ENCODE measurements around the gene C11orf86. TPM values are rescaled to one million over a fixed set of nuclear protein-coding genes. Genes with fewer than 3 reads are reported as not detected.
A peak's percentile ranks its signal among the peaks of the same experiment; 100 is the strongest.
"Not testable (repeated sequence)": the region's sequence is repeated elsewhere in the genome, so short reads cannot be mapped to it uniquely, and the experiment has no call there.

C11orf86 gene, protein sequence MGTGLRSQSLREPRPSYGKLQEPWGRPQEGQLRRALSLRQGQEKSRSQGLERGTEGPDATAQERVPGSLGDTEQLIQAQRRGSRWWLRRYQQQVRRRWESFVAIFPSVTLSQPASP
- 0.64 TPM for total RNA-seq
- long read RNA-seq = 0 reads

DNA sequence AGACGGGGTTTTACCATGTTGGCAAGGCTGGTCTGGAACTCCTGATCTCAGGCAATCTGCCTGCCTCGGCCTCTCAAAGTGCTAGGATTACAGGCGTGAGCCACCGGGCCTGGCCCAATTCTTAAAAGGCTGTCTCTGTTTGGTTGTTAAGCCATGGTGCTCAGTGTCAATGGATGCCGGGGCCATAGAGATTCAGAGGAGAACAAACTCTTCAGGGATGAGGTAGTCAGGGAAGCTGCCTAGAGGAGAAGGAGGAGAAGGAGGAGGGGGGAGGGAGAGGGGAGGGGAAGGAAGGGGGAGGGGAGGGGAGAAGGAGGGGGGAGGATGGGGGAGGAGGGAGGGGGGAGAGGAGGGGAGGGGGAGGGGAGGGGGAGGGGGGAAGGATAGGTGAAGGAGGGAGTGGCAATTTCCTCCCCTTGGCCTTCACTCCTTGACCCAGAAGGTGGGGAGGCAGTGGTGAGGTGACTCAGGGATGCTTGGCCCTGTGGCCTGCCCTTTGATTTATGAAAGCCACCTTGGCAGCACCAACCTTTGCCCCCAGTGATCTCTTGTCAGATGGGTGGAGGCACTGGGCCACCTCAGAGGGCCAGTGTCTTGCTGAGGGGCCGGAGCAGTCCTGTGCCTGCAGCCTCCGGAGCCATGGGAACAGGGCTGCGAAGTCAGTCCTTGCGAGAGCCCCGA, at the start of gene C11orf86:
Gene C11orf86, plus strand, starts transcription at position 581 of the 681 bp plus-strand sequence. Its CDS starts 59 bp downstream, at position 640.
- DNase-seq (ENCODE audit: low spot score) = no peak

DNA sequence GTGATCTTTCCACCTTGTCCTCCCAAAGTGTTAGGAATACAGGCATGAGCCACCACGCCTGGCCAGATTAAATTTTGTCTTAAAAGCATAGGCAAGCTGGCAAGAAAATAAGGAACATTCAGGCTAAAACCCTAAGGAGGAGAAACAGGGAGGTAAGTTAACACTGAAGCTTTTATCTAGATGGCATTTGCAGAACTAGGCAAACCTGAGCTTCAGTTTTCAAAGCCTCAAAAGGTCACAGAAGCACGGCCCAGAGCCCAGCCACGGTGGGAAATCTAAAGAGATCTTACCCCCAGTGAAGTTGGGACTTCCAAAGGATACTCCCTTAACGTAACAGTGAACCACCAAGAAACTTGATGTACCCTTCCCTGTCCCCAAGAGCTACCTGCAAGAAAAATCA, 45.4 kb upstream of the C11orf86 start:
- no peak for DNase-seq (ENCODE audit: low spot score)

DNA sequence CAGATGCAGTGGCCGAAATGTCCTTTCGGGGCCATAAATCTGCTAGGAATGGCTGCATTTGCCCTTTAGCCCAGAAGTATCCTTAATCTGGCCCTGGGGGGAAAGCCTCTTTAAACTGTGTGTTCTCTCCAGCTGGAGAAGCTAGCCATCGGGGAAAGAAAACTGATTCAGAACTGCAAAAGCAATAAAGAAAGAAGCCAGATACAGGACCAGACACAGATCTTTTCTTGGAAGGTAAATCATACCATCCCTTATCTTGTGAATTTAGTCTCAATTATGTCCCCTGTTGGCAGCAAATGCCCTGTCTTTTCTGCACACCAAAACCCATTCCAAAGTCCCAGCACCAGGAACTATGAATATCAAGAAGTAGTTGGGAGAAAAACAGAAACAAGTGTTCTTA, 42.6 kb upstream of the C11orf86 start:
- no peak for DNase-seq (ENCODE audit: low spot score)

DNA sequence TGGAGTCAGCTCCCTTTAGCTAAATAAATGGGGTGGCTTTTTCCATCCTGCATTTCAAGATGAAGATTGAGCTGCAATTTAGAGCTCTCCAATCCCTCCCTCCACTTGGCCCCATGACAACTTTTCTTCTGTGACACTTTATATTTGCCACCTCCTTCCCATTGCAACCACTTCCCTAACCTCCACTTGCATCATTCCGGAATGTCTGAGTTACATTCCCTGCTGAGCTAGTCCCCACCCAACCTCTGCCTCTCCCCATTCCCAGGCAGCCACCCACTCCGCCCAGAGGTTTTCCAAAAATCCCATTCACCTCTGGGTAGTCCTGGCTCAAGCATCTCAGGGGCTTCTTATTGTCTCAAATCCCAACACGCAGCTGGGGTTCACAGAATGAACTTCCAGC, 41.6 kb upstream of the C11orf86 start:
- no peak for DNase-seq (ENCODE audit: low spot score)

DNA sequence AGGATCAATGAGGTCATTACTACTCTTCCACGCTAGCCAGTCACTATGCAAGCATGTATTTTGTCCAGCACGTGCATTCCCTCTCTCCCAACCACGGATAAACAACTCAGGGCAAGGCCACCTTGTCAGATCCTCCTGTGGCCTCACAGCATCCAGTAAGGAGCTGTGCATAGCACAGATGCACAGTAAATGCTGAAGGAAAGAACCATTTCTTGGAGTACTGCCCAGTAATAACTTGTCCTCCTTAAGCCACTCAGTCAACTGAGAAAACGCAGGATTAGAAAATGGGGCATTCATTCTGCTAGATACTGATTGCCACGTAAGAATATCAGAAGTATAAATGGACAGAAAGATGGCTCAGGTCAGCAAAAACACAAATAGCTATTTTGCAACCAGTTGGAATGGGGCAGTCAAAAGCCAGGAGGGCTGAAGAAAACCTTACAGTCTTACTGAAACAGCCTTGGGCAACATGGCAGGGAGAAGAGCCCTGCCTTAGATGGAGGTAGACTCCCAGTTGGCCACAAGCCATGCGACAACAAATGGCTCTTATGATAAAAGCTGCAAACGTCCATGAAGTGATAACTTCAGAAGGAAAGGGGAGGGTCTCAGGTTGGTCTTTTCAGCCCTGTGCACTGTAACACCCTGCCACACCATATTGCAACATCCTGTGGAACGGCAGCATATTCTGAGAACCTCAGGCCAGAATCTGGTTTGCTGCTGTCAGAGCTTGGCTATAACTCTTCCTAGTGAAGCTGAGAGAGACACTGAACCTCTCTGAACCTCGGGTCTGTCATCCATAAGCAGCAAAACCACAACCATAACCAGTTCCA, 39.9 kb upstream of the C11orf86 start:
- no peak for DNase-seq (ENCODE audit: low spot score)

DNA sequence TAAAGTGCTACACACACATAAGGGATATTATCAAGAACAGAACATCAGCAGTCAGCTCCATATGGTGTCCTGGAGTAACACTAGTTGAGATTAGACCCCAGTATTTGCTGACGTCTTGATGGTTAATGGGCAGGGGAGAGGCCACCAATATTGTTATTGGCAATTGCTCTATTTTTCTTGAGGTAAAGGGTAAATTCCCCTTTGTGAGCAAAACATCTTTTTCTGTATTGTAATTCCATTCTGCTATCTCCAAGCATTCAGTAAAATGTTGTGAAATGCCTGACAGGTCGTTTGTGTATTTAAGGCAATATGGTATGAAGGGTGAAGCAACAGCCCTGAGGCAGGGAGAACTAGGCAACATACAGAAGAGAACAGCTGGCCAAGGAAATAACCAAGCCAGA, 38.8 kb upstream of the C11orf86 start:
- DNase-seq (ENCODE audit: low spot score) = no peak

DNA sequence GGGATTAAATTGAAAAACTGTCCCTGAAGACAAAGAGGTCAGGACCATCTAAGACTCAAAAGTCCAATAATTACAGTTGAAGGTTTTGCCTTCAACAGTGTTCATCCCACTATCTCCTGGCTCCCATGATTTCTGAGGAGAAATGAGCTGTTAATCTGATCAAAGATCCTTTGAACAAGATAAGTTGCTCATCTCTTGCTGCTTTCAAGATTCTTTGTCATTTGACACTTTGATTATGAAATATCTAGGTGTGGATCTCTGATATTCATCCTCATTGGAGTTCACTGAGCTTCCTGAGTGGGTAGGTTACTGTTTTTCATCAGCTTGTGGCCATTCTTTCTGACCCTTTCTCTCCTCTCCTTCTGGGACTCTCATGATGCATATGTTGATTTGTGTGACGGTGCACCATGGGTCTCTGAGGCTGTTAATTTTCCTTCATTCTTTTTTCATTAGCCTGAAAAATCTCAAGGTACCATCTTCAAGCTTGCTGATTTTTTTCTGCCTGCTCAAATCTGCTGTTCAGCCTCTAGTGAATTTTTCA, 37.8 kb upstream of the C11orf86 start:
- DNase-seq (ENCODE audit: low spot score) = no peak

DNA sequence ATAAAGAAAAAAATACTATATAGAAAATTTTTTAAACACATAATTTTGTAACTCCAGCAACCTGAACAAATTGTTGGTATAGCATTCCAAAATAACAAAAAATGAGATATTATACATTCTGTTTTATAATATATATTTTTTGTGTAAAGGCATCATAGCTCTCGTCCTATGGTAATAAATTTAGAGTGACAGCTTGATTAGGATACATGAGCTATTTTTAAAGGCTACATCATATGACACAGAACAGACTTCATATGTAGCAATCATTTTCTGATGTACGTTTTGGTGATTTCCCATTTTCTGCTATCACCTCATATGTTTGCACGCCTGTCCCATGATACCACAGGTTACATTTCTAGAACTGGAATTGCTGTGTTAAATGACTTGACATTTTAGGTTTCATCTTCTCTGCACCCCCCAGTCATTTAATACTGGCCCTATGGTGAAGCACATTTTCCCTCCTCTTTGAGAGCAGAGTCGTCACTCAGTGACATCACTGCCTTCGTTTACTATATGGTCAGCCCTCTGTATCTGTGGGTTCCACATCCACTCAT, 36.4 kb upstream of the C11orf86 start:
- no peak for DNase-seq (ENCODE audit: low spot score)

DNA sequence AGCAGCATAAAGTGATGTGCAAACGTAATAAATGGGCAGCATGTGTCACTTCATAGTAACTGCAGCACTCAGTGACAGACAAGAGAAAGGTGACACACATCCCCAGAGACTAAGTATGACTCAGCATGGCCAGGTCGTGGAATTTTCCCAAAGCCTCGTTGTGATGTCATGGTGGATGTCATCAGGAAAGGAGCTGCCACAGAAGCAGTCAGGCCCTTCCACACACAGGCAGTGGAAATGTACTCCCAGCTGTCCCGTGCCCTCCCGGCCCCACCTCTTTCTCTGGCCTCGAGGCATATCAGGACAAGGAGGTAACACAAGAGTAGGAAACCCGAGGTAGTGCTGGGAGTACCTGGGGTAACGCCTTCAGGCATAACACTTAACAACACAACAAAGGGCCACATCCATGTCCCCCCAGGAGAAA, 25.0 kb upstream of the C11orf86 start:
- no peak for DNase-seq (ENCODE audit: low spot score)

DNA sequence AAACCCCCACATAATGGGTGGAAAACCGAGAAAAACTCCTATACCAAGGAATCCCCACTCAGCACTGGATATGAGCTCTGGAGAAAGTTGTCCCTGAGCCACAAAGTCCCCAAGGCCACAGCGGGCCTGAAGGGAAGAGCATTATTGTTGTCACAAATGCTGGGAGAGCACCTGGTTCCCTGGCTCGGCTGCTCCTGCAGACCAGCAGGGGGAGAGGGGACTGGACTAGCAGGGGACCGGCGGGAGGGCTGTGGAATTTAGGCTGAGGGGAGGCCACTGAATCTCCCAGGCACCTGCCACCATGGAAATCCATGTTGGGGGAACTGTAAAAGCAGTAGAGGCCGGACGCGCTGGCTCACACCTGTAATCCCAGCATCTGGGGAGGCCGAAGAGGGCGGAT, 24.0 kb upstream of the C11orf86 start:
- DNase-seq (ENCODE audit: low spot score) = no peak

DNA sequence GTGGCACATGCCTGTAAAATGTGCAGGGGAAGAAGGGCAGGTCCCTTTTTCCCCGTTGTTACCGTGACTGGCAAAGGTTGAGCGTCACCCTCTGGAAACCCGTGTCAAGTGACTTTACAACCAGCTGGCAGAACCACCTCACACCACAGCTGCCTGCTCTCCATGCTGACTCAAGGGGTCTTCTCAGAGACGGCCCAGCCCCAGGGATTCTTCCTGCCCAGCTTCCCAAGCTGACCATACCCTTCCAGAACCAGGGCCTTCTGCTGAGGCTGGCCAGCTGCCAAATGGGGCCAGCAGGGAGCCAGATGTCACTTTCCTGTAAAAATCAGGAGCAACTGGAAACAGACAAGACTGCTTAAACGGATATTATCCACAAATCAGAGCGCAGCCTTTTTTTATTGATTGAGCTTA, 23.2 kb upstream of the C11orf86 start:
- no peak for DNase-seq (ENCODE audit: low spot score)

DNA sequence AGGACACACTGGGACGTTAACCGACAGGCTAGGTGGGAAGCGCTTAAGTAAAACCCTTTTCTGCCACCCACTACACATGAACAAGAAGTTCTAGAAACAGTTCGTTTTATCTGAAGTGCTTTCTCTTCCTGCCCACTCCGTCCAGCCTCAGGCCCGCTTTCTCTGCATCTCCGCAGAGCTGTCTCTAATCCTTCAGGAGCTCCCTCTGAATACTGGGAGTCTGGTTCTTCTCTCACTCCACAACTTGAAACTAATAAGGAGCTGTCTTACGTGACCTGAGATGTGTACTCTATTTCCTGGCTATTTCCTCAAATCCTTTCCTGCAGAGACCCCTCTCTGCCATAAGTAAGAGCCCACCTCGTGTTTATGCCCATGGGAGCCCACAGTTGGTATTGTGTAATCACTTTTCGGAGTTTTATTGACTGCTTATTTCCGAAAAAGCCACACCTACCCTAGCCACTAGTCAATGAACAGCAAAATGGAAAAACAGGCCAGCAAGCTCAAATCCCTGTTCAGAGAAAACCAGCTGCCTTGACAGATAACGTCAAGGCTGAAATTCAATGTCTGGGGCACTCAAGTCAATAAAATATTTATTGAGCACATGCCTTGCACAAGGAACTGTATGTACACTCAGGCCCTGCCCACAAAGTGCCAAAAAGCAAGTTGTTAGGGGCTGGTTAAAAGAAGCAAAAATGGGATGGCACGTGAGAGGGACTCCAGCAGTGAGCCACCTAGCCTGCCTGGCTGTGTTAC, 21.8 kb upstream of the C11orf86 start:
- no peak for DNase-seq (ENCODE audit: low spot score)

DNA sequence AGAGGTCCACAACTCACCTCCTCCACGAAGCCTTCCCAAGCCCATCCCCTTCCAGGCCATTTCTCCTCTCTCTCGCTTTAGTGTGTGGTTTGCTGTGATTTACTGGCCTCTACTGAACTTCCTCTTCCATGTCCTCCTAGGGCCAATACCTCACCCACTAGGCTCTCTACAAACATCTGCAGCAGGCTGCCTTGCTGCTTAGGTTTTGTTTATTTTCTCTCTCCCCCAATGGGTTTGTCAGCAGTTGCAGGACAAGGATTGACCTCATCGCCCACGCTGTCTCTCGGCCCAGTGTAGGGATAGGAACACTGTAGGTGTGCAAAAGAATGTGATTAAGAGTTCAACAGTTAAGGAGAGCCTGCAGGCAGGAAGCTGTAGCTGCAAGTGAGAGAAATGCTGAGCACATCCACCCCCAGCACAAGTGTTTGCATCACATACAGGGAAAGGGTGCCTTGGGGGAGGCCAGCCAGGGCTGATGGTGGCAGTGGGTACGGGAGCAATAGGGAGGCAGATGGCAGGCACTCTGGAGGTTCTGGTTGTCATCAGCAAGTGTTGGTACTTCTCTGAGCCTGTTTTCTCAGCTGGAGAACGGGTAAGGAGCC, 18.3 kb upstream of the C11orf86 start:
- no peak for DNase-seq (ENCODE audit: low spot score)

DNA sequence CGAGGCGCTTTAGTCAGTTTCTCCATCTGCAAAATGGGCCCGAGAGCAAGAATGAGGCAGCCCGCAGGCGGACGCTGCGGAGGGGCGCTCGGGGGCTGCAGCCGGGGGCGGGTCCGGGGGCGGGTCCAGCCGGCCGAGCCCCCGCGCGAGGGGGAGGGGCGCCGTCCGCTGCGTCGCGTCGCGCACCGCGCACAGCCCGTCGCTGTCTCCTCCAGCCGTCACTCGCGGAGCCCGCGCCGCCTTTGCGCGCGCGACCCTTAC, 17.2 kb upstream of the C11orf86 start:
- DNase-seq (ENCODE audit: low spot score) = no peak

DNA sequence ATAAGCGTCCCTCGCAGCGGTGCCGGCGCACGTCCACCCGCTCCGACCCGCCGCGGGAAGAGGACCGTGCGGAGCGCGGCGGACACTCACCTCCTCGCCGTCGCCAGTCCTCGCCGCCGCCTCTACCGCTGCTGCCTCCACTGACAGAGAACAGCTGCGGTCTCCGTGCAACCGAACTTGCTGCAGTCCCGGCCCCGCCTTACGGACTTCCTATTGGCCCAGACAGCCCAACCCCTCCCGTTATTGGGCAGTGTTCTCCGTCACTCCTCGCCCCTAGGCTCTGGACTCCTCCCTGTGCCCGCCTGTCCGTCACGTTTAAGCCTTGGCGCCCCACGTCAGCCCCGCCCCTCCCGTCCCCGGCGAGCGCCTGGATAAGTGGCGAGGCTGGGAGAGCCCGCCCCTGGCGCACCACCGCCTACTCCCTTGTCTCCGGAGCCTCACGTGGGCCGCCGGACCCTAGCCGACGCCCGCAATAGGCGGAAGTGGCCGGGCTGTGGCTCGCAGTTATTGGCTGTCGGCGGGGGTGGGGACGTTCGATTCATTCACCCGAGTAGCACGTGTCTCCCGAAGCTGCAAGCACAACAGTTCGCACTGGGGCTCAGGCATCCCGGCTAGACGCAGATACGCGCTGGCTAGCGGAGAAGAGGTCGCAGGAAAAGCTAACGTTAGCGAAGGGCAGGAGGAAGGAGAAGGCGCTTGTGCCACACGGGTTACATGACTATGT, 16.7 kb upstream of the C11orf86 start, which contains the start of gene PC:
Gene PC, minus strand, starts transcription at position 152 of the 724 bp plus-strand sequence. CDS start 86,224 bp downstream, outside the sequence.
- DNase-seq (ENCODE audit: low spot score) = peak; percentile 99

DNA sequence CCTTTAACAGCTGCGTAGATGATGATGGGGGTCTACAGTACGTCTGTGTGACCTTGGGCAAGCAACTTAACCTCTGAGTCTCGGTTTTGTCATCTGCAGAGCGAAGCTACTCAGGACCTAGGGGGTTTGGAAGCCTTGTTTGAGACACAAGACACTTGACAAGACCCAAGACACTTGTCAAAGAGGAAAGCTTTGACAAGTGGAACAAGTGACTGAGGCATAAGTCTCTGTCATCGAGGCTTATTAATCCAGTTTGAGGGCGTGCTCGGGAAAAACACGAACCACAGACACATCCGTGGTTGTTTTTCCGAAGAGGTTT, 16.2 kb upstream of the C11orf86 start:
- DNase-seq (ENCODE audit: low spot score) = no peak

DNA sequence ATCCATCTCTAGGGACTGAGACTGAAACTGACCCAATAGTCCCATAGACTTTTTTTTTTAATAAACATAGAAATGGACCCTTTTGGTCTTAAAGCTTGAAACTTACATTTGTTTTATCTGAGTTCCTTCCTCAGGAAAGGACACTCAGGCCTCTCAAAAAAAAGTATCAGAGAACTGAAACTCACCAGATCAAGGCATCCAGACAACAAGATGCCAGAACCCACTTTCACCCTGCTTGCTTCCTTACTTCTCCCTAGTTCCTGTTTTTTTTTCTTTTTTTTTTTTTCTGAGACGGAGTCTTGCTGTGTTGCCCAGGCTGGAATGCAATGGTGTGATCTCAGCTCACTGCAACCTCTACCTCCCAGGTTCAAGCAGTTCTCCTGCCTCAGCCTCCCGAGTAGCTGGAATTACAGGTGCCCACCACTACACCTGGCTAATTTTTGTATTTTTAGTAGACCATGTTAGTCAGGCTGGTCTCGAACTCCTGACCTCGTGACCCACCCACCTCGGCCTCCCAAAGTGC, 13.4 kb upstream of the C11orf86 start:
- DNase-seq (ENCODE audit: low spot score) = not testable (repeated sequence)

DNA sequence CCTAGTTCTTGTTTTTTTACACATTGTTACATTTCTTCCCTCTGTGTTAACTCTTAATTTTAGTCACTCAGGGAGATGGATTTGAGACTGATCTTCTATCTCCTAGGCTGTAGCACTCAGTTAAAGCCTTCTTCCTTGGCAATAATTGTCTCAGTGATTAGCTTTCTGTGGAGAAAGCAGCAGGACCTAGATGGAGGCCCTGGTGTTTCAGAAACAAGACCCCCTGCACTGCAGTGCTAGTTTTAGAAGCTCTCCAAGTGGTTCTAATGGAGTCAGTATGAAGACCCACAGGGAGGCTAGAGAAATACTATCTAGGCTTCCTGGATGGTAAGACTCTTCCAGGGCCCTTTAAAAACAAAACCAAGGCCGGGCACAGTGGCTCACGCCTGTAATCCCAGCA, 12.9 kb upstream of the C11orf86 start:
- DNase-seq (ENCODE audit: low spot score) = no peak

DNA sequence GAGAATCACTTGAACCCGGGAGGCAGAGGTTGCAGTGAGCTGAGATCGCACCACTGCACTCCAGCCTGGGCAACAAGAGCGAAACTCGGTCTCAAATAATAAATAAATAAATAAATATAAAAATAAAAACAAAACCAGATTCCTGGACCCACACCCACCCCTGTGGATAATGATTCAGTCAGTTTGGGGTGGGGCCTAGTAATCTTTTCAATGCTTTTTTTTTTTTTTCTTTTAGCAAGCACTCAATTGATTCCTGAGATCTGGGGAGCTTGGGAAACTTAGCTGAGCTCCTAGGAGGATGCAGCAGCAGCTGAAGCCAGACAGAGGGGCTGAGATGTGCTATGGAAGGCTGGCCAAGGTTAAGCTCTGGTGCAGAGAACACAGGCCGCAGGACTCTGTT, 12.3 kb upstream of the C11orf86 start:
- no peak for DNase-seq (ENCODE audit: low spot score)

DNA sequence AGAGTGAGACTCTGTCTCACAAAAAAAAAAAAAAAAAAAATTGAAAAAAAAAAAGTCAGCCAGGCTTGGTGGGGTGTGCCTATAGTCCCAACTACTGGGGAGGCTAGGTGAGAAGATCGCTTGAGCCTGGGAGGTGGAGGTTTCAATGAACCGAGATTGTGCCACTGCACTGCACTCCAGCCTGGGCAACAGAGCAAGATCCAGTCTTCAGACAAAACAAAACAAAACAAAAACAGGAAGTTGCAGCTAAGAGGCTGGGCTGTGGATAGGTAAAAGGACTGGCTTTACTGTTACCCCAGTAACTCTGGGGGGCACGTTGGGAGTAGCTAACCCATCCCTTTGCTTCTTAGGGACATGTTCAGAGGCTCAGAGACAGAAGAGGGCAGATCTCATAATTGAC, 10.6 kb upstream of the C11orf86 start:
- DNase-seq (ENCODE audit: low spot score) = no peak
